Measurements from ENCODE around the gene MYO15B. TPM values are rescaled to one million over a fixed set of nuclear protein-coding genes. Genes with fewer than 3 reads are reported as not detected.

The MYO15B gene
- total and polyA plus RNA-seq, 2 donors (not counting 3 experiments of a cell fraction or from before 2014, with no cell fraction given): 10.2 to 87.8 TPM

DNA sequence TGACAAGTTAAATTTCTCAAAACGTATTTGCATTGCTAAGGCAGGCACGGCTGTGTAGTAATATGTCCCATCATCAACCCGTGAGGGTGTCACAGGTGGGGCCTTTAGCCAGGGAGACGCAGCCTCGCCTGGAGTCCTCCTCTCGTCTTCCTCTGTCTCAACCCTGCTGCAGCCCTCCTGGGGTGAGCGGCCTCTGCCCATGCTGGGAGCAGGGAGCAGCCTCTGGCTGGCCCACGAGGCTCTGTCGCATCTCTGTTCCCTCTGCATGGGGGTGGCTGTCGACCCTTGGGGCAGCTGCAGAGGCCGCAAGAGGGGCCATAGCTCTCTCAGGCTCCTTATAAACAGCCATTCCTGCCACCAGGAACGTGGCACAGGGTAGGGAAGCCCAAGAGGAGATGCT, 44.8 kb downstream of the MYO15B start:
- dilution Hi-C loops (cut with MboI; ENCODE audit: extremely low pct_ligation_motif_present, low sequenced_read_pairs) (no loop called here), intact Hi-C loops (cut with micrococcal nuclease) (no loop called here)
- FAIRE-seq (no peak), DNase-seq (ENCODE audit: low read depth, low spot score) (no peak)
- CTCF ChIA-PET: interaction anchor here (0.6 to 16.3 kb wide), 45 partner anchors 8 to 309 kb away, joined by 3 to 625 read pairs (median 7); partner anchors contain the start of genes GALK1, GRB2, ITGB4 and RECQL5
- no peak for TF ChIP-seq POLR2AphosphoS5 (IDR thresholded peaks at IDR 0.05; ENCODE audit: insufficient read depth, low read depth, low read length)
- no peak for TF ChIP-seq POLR2A (IDR thresholded peaks at IDR 0.05; ENCODE audit: low read depth, low read length)
- Histone ChIP-seq H3K27me3 (ENCODE audit: control insufficient read depth in 2 of 2, insufficient read depth in 2 of 2, low read length in 2 of 2) (no peaks in the 10 kb centered on the region), H3K4me2 (ENCODE audit: insufficient read depth, low read length) (no peak overlapping the region), H3K4me1 (ENCODE audit: control insufficient read depth, extremely low read depth, insufficient read depth, low read length) (peaks cover 12% of the 10 kb centered on the region), H3K27ac (ENCODE audit: insufficient read depth, low read depth, low read length) (no peak overlapping the region), H3K79me2 (ENCODE audit: control insufficient read depth, insufficient read depth, low read length) (no peaks in the 10 kb centered on the region), H3K9me1 (replicated peaks; ENCODE audit: control insufficient read depth, extremely low read depth, insufficient read depth, low read length) (no peaks in the 10 kb centered on the region), H4K20me1 (replicated peaks; ENCODE audit: control insufficient read depth, extremely low read depth, insufficient read depth, low read length) (no peaks in the 10 kb centered on the region), H3K4me3 (replicated peaks in 1 of 3; ENCODE audit: insufficient read depth in 1 of 3, low read depth in 1 of 3, low read length in 3 of 3) (no peak overlapping the region), H3K9me3 (replicated peaks; ENCODE audit: control insufficient read depth, insufficient read depth, low read length) (no peaks in the 10 kb centered on the region), H3K36me3 (ENCODE audit: control insufficient read depth in 2 of 2, extremely low read depth in 1 of 2, insufficient read depth in 2 of 2, low read length in 2 of 2) (no peaks in the 10 kb centered on the region), H3K9ac (replicated peaks; ENCODE audit: extremely low read depth, insufficient read depth, low read length) (no peak overlapping the region), H2AFZ (ENCODE audit: low read depth, low read length) (no peak overlapping the region)
- BruUV-seq (replicated peaks): no TSS peak
- POLR2A ChIA-PET: interaction anchor here (0.6 to 1.6 kb wide), 3 partner anchors 25 to 117 kb away, joined by 5 to 9 read pairs (median 7); no protein-coding TSS in a partner anchor

DNA sequence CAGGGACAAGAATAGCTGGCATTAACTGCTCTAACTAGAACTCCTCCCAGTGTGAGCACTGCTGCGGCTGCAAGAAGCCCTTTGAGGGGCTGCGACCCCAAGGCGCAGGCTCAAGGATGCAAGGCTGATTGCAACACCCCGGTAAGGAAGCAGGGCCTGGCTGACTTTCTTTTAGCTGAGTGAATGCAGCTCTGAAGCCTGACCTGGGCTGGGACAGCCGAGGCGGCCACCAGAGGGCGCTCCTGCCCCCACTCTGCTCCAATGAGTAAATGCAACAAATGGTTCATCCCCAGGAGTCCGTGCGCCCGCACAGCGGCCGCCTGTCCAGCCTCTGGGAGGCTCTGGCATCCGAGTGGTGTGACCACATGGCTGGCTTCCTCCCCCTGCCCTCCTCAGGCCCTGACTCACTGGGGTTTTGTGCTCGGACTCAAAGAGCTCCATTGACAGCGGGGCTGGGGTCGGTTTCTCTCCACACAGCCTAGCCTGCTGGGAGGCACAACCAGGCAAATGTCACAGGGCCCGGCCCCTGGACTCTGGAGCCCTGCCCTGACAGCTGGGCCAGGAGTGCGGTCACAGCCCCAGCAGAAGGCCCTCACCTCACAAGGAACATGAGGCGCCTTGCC, 45.4 kb downstream of the MYO15B start, which contains the start of gene SMIM5:
SMIM5 (plus strand) TSS at position 572 of the 623 bp plus-strand sequence. CDS start 6,768 bp downstream, outside the sequence.
- no peak within 1 kb of the TSS for H3K4me2 ChIP-seq (ENCODE audit: insufficient read depth, low read length)
- CTCF ChIA-PET: interaction anchor here (0.5 to 16.3 kb wide), 50 partner anchors 9 to 368 kb away, joined by 3 to 625 read pairs (median 7); partner anchors contain the start of genes GALK1, GRB2, ITGB4 and RECQL5
- H3K4me1 ChIP-seq (ENCODE audit: control insufficient read depth, extremely low read depth, insufficient read depth, low read length): peaks cover 12% of the 10 kb centered on the region
- H2AFZ ChIP-seq (ENCODE audit: low read depth, low read length): peak within 1 kb of the TSS; percentile 40
- no peaks in the 10 kb centered on the region for H3K27me3 ChIP-seq (ENCODE audit: control insufficient read depth in 2 of 2, insufficient read depth in 2 of 2, low read length in 2 of 2)
- dilution Hi-C loops (cut with MboI; ENCODE audit: extremely low pct_ligation_motif_present, low sequenced_read_pairs): no loop called here
- FAIRE-seq (peak; percentile 74), DNase-seq (ENCODE audit: low read depth, low spot score) (peak; percentile 71)
- no peak within 1 kb of the TSS for H3K9ac ChIP-seq (replicated peaks; ENCODE audit: extremely low read depth, insufficient read depth, low read length)
- H3K27ac ChIP-seq (ENCODE audit: insufficient read depth, low read depth, low read length): peak within 1 kb of the TSS; percentile 29
- H3K79me2 ChIP-seq (ENCODE audit: control insufficient read depth, insufficient read depth, low read length): no peaks in the 10 kb centered on the region
- POLR2A ChIA-PET: interaction anchor here (0.6 to 1.6 kb wide), 5 partner anchors 10 to 117 kb away, joined by 3 to 9 read pairs (median 7); no protein-coding TSS in a partner anchor
- H3K9me1 ChIP-seq (replicated peaks; ENCODE audit: control insufficient read depth, extremely low read depth, insufficient read depth, low read length): no peaks in the 10 kb centered on the region
- no peak within 1 kb of the TSS for H3K4me3 ChIP-seq (replicated peaks in 1 of 3; ENCODE audit: insufficient read depth in 1 of 3, low read depth in 1 of 3, low read length in 3 of 3)
- BruUV-seq (replicated peaks): no TSS peak
- no peaks in the 10 kb centered on the region for H3K9me3 ChIP-seq (replicated peaks; ENCODE audit: control insufficient read depth, insufficient read depth, low read length)
- H3K36me3 ChIP-seq (ENCODE audit: control insufficient read depth in 2 of 2, extremely low read depth in 1 of 2, insufficient read depth in 2 of 2, low read length in 2 of 2): no peaks in the 10 kb centered on the region
- TF ChIP-seq CTCF (IDR thresholded peaks at IDR 0.05; ENCODE audit: extremely low read depth in 1 of 2, insufficient read depth in 1 of 2, low read depth in 1 of 2, low read length in 2 of 2): peak; percentile 92 to 97
- no peak for TF ChIP-seq GATA2 (IDR thresholded peaks at IDR 0.05; ENCODE audit: insufficient read depth, insufficient read length, low read depth, low read length)
- TF ChIP-seq FOS (IDR thresholded peaks at IDR 0.05; ENCODE audit: borderline replicate concordance, insufficient read depth, low read length): no peak
- TF ChIP-seq, protein P1, sequence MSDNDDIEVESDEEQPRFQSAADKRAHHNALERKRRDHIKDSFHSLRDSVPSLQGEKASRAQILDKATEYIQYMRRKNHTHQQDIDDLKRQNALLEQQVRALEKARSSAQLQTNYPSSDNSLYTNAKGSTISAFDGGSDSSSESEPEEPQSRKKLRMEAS (IDR thresholded peaks at IDR 0.05; ENCODE audit: insufficient read depth, insufficient read length): no peak
- no peaks in the 10 kb centered on the region for H4K20me1 ChIP-seq (replicated peaks; ENCODE audit: control insufficient read depth, extremely low read depth, insufficient read depth, low read length)
- intact Hi-C loops (cut with micrococcal nuclease): loop anchor here (1.0 kb wide), 5 partner anchors 20 to 207 kb away; no protein-coding TSS in a partner anchor
